Progenitor cell of endocrine pancreas (in vitro differentiated cells): ENCODE measurements around the gene LCN9. TPM values are rescaled to one million over a fixed set of nuclear protein-coding genes. Genes with fewer than 3 reads are reported as not detected.
"Not testable (repeated sequence)": the region's sequence is repeated elsewhere in the genome, so short reads cannot be mapped to it uniquely, and the experiment has no call there.

Experiments
- DNase-seq: peaks from one replicate; pipeline ENCODE4 v3.0.0; 2021; ENCODE audit warnings: low spot score; ENCODE audit not compliant: unreplicated experiment
- H3K27ac Mint-ChIP-seq: 2 replicates; pipeline ENCODE4 v1.8.0; 2021; ENCODE audit warnings: mild to moderate bottlenecking, moderate library complexity, mixed read lengths
- H3K27me3 Mint-ChIP-seq: 2 replicates; pipeline ENCODE4 v1.8.0; 2021; ENCODE audit warnings: mixed read lengths
- H3K36me3 Mint-ChIP-seq: 2 replicates; pipeline ENCODE4 v1.8.0; 2022; ENCODE audit warnings: mixed read lengths; ENCODE audit not compliant: insufficient read depth
- H3K4me1 Mint-ChIP-seq: 2 replicates; pipeline ENCODE4 v1.8.0; 2021; ENCODE audit warnings: low read depth, mixed read lengths
- H3K4me3 Mint-ChIP-seq: 2 replicates; pipeline ENCODE4 v1.8.0; 2021; ENCODE audit warnings: low read depth, mild to moderate bottlenecking, moderate library complexity, mixed read lengths
- H3K9me3 Mint-ChIP-seq: 2 replicates; pipeline ENCODE4 v1.8.0; 2021; ENCODE audit warnings: low read depth, mixed read lengths
- total RNA-seq: library from RNA; stranded (reverse); gene quantifications from 2 replicates; pipeline ENCODE4 v1.2.1, GENCODE V29; 2021
- TF ChIP-seq, protein P1 (sequence below): fragments of 200-600 bp; sonication (generic); IDR thresholded peaks from one replicate; pipeline ENCODE4 v1.5.0; 2021; ENCODE audit warnings: antibody characterized with exemption, mild to moderate bottlenecking; ENCODE audit not compliant: unreplicated experiment

The LCN9 gene
- total RNA-seq, 1 donor from 2014 or later: 0.57 TPM

- Mint-ChIP-seq H3K36me3 (no peaks in the 10 kb centered on the region), H3K4me1 (no peaks in the 10 kb centered on the region), H3K27me3 (peaks cover 13% of the 10 kb centered on the region), H3K27ac (no peak overlapping the region), H3K4me3 (no peak overlapping the region), H3K9me3 (peaks cover 6% of the 10 kb centered on the region)
- no peak for DNase-seq
- TF ChIP-seq, protein P1, sequence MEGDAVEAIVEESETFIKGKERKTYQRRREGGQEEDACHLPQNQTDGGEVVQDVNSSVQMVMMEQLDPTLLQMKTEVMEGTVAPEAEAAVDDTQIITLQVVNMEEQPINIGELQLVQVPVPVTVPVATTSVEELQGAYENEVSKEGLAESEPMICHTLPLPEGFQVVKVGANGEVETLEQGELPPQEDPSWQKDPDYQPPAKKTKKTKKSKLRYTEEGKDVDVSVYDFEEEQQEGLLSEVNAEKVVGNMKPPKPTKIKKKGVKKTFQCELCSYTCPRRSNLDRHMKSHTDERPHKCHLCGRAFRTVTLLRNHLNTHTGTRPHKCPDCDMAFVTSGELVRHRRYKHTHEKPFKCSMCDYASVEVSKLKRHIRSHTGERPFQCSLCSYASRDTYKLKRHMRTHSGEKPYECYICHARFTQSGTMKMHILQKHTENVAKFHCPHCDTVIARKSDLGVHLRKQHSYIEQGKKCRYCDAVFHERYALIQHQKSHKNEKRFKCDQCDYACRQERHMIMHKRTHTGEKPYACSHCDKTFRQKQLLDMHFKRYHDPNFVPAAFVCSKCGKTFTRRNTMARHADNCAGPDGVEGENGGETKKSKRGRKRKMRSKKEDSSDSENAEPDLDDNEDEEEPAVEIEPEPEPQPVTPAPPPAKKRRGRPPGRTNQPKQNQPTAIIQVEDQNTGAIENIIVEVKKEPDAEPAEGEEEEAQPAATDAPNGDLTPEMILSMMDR: no peak
Observed at GRCh38 chr9:135669616-135670285, 6.6 kb downstream of the LCN9 start.

GRCh38 chr9:135670721-135671590 is 7.8 kb downstream of the LCN9 start:
- no peaks in the 10 kb centered on the region for H3K4me1 Mint-ChIP-seq
- no peak for DNase-seq
- TF ChIP-seq, protein P1: no peak
- H3K27me3 Mint-ChIP-seq: peaks cover 10% of the 10 kb centered on the region
- no peaks in the 10 kb centered on the region for H3K36me3 Mint-ChIP-seq
- no peak overlapping the region for H3K27ac Mint-ChIP-seq
- H3K4me3 Mint-ChIP-seq: no peak overlapping the region
- H3K9me3 Mint-ChIP-seq: peaks cover 6% of the 10 kb centered on the region

GRCh38 chr9:135671591-135672041 is 8.5 kb downstream of the LCN9 start:
- no peak overlapping the region for H3K27ac Mint-ChIP-seq
- no peaks in the 10 kb centered on the region for H3K36me3 Mint-ChIP-seq
- peaks cover 6% of the 10 kb centered on the region for H3K9me3 Mint-ChIP-seq
- H3K27me3 Mint-ChIP-seq: peaks cover 6% of the 10 kb centered on the region
- H3K4me3 Mint-ChIP-seq: no peak overlapping the region
- TF ChIP-seq, protein P1: no peak
- DNase-seq: no peak
- H3K4me1 Mint-ChIP-seq: no peaks in the 10 kb centered on the region

DNA sequence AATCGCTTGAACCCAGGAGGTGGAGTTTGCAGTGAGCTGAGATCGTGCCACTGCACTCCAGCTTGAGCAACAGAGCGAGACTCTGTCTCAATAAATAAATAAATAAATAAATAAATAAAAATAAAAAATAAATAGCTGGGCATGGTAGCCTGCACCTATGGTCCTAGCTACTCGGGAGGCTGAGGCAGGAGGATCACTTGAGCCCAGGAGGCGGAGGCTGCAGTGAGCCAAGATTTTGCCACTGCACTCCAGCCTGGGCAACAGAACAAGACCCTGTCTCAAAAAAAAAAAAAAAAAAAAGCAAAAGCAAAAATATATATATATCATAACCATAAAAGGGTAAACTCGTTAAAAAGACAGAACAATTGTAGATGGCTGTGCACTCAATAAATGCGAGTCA is 9.7 kb downstream of the LCN9 start:
- not testable (repeated sequence) for H3K27ac Mint-ChIP-seq, H3K9me3 Mint-ChIP-seq, H3K4me3 Mint-ChIP-seq, H3K36me3 Mint-ChIP-seq, H3K4me1 Mint-ChIP-seq, H3K27me3 Mint-ChIP-seq, DNase-seq

DNA sequence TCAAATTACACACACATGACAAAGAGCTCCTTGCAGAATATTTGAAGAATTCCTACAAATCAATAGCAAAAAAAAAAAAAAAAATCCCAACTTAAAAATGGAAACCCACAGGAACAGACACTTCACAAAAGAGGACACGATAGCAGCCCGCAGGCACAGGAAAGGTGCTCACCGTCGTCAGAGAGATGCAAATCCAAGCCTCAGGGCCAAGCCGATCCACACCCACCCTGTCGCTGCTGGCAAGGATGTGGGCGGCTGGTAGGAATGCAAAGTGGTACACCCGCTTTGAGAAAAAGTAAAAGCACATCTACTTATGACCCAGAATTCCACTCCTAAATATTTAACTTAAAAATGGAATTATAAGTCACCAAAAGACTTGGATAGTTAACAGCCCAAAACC is 10.8 kb downstream of the LCN9 start:
- Mint-ChIP-seq H3K27ac (no peak overlapping the region), H3K9me3 (peaks cover 3% of the 10 kb centered on the region)

More for the DNA sequence above, 10.8 kb downstream of the LCN9 start:
- no peak for DNase-seq
- Mint-ChIP-seq H3K36me3 (no peaks in the 10 kb centered on the region), H3K27me3 (peaks cover 9% of the 10 kb centered on the region), H3K4me3 (no peak overlapping the region), H3K4me1 (no peaks in the 10 kb centered on the region)
- TF ChIP-seq, protein P1: no peak
